Measurements from ENCODE around the gene RTF2. TPM values are rescaled to one million over a fixed set of nuclear protein-coding genes. Genes with fewer than 3 reads are reported as not detected.

Gene RTF2
- total and polyA plus RNA-seq, 2 experiments from 2014 or later: 28.2 to 53.7 TPM

GRCh38 chr20:56428881-56429280, 39.5 kb upstream of the RTF2 start:
- no peak overlapping the region for H3K4me3 Mint-ChIP-seq
- Histone ChIP-seq H3K9me2 (ENCODE audit: insufficient read depth) (no peaks in the 10 kb centered on the region), H3K79me2 (replicated peaks; ENCODE audit: insufficient read depth) (no peaks in the 10 kb centered on the region), H2AFZ (no peak overlapping the region; the same call in 1 of the 2 replicates), H3K4me1 (ENCODE audit: insufficient read depth) (no peaks in the 10 kb centered on the region), H3K4me3 (no peak overlapping the region), H3F3A (replicated peaks; ENCODE audit: low read depth) (no peaks in the 10 kb centered on the region), H4K20me1 (replicated peaks; ENCODE audit: insufficient read depth) (no peaks in the 10 kb centered on the region), H3K27me3 (ENCODE audit: insufficient read depth) (0 out of 2 replicates have a peak, but pooled peaks cover 8% of the 10 kb centered on the region), H3K4me2 (no peak overlapping the region), H3K36me3 (ENCODE audit: insufficient read depth) (no peaks in the 10 kb centered on the region), H3K27ac (ENCODE audit: low read depth) (no peak overlapping the region)
- peaks cover 25% of the 10 kb centered on the region for H3K27me3 Mint-ChIP-seq (ENCODE audit: insufficient read depth, low read depth, poor library complexity)
- H3K9me3 Mint-ChIP-seq: no peaks in the 10 kb centered on the region; the same call in 2 of the 3 replicates
- DNase-seq (ENCODE audit: low spot score): no peak
- H3K36me3 Mint-ChIP-seq (ENCODE audit: low read depth): no peaks in the 10 kb centered on the region; the same call in 2 of the 3 replicates
- no peak for TF ChIP-seq CREB1 (CRISPR knock-in tag; IDR thresholded peaks at IDR 0.05; ENCODE audit: low read depth)
- no peak for TF ChIP-seq ETS1 (IDR thresholded peaks at IDR 0.05)
- no peak for TF ChIP-seq CTCF (conservative IDR thresholded peaks at IDR 0.05; ENCODE audit: low read depth in 2 of 2)
- TF ChIP-seq EZH2 (IDR thresholded peaks at IDR 0.05; ENCODE audit: low read depth, unreplicated experiment): no peak
- no peak for TF ChIP-seq JUNB (IDR thresholded peaks at IDR 0.05; ENCODE audit: unreplicated experiment)
- TF ChIP-seq NANOG (IDR thresholded peaks at IDR 0.05; ENCODE audit: borderline replicate concordance): no peak
- TF ChIP-seq POLR2AphosphoS5 (IDR thresholded peaks at IDR 0.05; ENCODE audit: low read depth): no peak
- no peak for TF ChIP-seq ZNF331 (CRISPR knock-in tag; IDR thresholded peaks at IDR 0.05; ENCODE audit: low read depth)
- no peak for TF ChIP-seq STAT1 (IDR thresholded peaks at IDR 0.05; ENCODE audit: unreplicated experiment)
- TF ChIP-seq ZNF114 (CRISPR knock-in tag; IDR thresholded peaks at IDR 0.05): no peak
- TF ChIP-seq EZH2phosphoT487 (IDR thresholded peaks at IDR 0.05; ENCODE audit: unreplicated experiment): no peak
- TF ChIP-seq REST (IDR thresholded peaks at IDR 0.05; ENCODE audit: unreplicated experiment): no peak
- TF ChIP-seq ZNF462 (CRISPR knock-in tag; IDR thresholded peaks at IDR 0.05): no peak
- H3K27ac Mint-ChIP-seq: no peak overlapping the region
- ATAC-seq: no peak
- H3K4me1 Mint-ChIP-seq: no peaks in the 10 kb centered on the region; the same call in 2 of the 3 replicates
